Endometrial microvascular endothelial cells (primary cell): ENCODE measurements around the gene LARGE1. TPM values are rescaled to one million over a fixed set of nuclear protein-coding genes. Genes with fewer than 3 reads are reported as not detected.

ENCODE experiments used
- in situ Hi-C: cut with HindIII; loops from 2 replicates; pipeline ENCODE4 v1.10.0; 2017; ENCODE audit warnings: low sequenced_read_pairs, low pct_unique_long_range_greater_than_20kb; ENCODE audit errors: inconsistent ontology term
- total RNA-seq: library from RNA; depleted of rRNA; stranded (reverse); fragments of >200 nt; gene quantifications from one replicate; pipeline ENCODE4 v1.2.3, GENCODE V29; 2015; ENCODE audit errors: inconsistent ontology term

The LARGE1 gene
- total RNA-seq, 1 donor from 2014 or later = 1.8 TPM

GRCh38 chr22:33455036-33455435 lies 465.2 kb downstream of the LARGE1 start:
- in situ Hi-C loops = no loop called here

- in situ Hi-C loops = no loop called here
Observed at GRCh38 chr22:33451866-33452469, 468.3 kb downstream of the LARGE1 start.

- in situ Hi-C loops = no loop called here
Observed at GRCh38 chr22:33450756-33451155, 469.5 kb downstream of the LARGE1 start.

- in situ Hi-C loops = no loop called here
Observed at GRCh38 chr22:33447733-33448132, 472.5 kb downstream of the LARGE1 start.

- in situ Hi-C loops = no loop called here
Observed at GRCh38 chr22:33443683-33444082, 476.6 kb downstream of the LARGE1 start.

GRCh38 chr22:33440756-33441155 lies 479.5 kb downstream of the LARGE1 start:
- in situ Hi-C loops = no loop called here

- in situ Hi-C loops = no loop called here
Observed at GRCh38 chr22:33438273-33438672, 482.0 kb downstream of the LARGE1 start.

GRCh38 chr22:33431300-33431699 lies 489.0 kb downstream of the LARGE1 start:
- in situ Hi-C loops = no loop called here

GRCh38 chr22:33429281-33429680 lies 491.0 kb downstream of the LARGE1 start:
- in situ Hi-C loops = no loop called here

GRCh38 chr22:33427461-33427860 lies 492.8 kb downstream of the LARGE1 start:
- in situ Hi-C loops = no loop called here

GRCh38 chr22:33426451-33426850 lies 493.8 kb downstream of the LARGE1 start:
- in situ Hi-C loops = no loop called here

- in situ Hi-C loops = no loop called here
Observed at GRCh38 chr22:33421859-33422258, 498.4 kb downstream of the LARGE1 start.

- in situ Hi-C loops = no loop called here
Observed at GRCh38 chr22:33418484-33418883, 501.8 kb downstream of the LARGE1 start.

GRCh38 chr22:33415401-33415800 lies 504.9 kb downstream of the LARGE1 start:
- in situ Hi-C loops = no loop called here

- in situ Hi-C loops = no loop called here
Observed at GRCh38 chr22:33409079-33409478, 511.2 kb downstream of the LARGE1 start.

GRCh38 chr22:33405194-33405593 lies 515.1 kb downstream of the LARGE1 start:
- in situ Hi-C loops = no loop called here

- in situ Hi-C loops = no loop called here
Observed at GRCh38 chr22:33404723-33405122, 515.6 kb downstream of the LARGE1 start.

GRCh38 chr22:33402325-33402724 lies 518.0 kb downstream of the LARGE1 start:
- in situ Hi-C loops = no loop called here

- in situ Hi-C loops = no loop called here
Observed at GRCh38 chr22:33401291-33401690, 519.0 kb downstream of the LARGE1 start.

- in situ Hi-C loops = no loop called here
Observed at GRCh38 chr22:33400891-33401290, 519.4 kb downstream of the LARGE1 start.
